ENCODE results near the gene KCNQ5.

Gene KCNQ5

GRCh38 chr6:72677740-72678139, 55.9 kb downstream of the KCNQ5 start:
- Histone ChIP-seq H3K4me1 (ENCODE audit: insufficient read depth, low read length, severe bottlenecking) (no peaks in the 10 kb centered on the region), H3K79me2 (ENCODE audit: insufficient read depth, low read length) (peaks cover 39% of the 10 kb centered on the region), H3K9me2 (ENCODE audit: low read depth, low read length) (no peaks in the 10 kb centered on the region), H4K20me1 (ENCODE audit: insufficient read depth, low read length) (no peaks in the 10 kb centered on the region), H2AFZ (ENCODE audit: low read length) (no peak overlapping the region), H3K27me3 (ENCODE audit: insufficient read depth, low read length) (no peaks in the 10 kb centered on the region), H3K27ac (ENCODE audit: low read depth, low read length, poor library complexity, severe bottlenecking) (no peak overlapping the region), H3K4me3 (ENCODE audit: low read depth, low read length, poor library complexity, severe bottlenecking) (no peak overlapping the region), H3K9me3 (ENCODE audit: low read length) (no peaks in the 10 kb centered on the region), H3F3A (ENCODE audit: insufficient read depth, low read length) (no peaks in the 10 kb centered on the region), H3K36me3 (ENCODE audit: insufficient read depth, low read length) (peaks cover 29% of the 10 kb centered on the region), H3K9ac (ENCODE audit: low read length) (no peak overlapping the region), H3K4me2 (ENCODE audit: low read length) (no peak overlapping the region)
- no peak for TF ChIP-seq CTCF (IDR thresholded peaks at IDR 0.05; ENCODE audit: low read length)
- TF ChIP-seq EZH2 (IDR thresholded peaks at IDR 0.05; ENCODE audit: borderline replicate concordance, low read length): no peak

GRCh38 chr6:72683797-72684196, 61.9 kb downstream of the KCNQ5 start:
- no peak for TF ChIP-seq CTCF (IDR thresholded peaks at IDR 0.05; ENCODE audit: low read length)
- no peak for TF ChIP-seq EZH2 (IDR thresholded peaks at IDR 0.05; ENCODE audit: borderline replicate concordance, low read length)
- H3K27ac ChIP-seq (ENCODE audit: low read depth, low read length, poor library complexity, severe bottlenecking): no peak overlapping the region
- H3K79me2 ChIP-seq (ENCODE audit: insufficient read depth, low read length): peaks cover 11% of the 10 kb centered on the region
- no peaks in the 10 kb centered on the region for H4K20me1 ChIP-seq (ENCODE audit: insufficient read depth, low read length)
- no peak overlapping the region for H2AFZ ChIP-seq (ENCODE audit: low read length)
- H3F3A ChIP-seq (ENCODE audit: insufficient read depth, low read length): no peaks in the 10 kb centered on the region
- peaks cover 9% of the 10 kb centered on the region for H3K4me1 ChIP-seq (ENCODE audit: insufficient read depth, low read length, severe bottlenecking)
- H3K9me3 ChIP-seq (ENCODE audit: low read length): no peaks in the 10 kb centered on the region
- no peak overlapping the region for H3K9ac ChIP-seq (ENCODE audit: low read length)
- no peak overlapping the region for H3K4me3 ChIP-seq (ENCODE audit: low read depth, low read length, poor library complexity, severe bottlenecking)
- H3K4me2 ChIP-seq (ENCODE audit: low read length): no peak overlapping the region
- peaks cover 24% of the 10 kb centered on the region for H3K36me3 ChIP-seq (ENCODE audit: insufficient read depth, low read length)
- H3K27me3 ChIP-seq (ENCODE audit: insufficient read depth, low read length): no peaks in the 10 kb centered on the region
- no peaks in the 10 kb centered on the region for H3K9me2 ChIP-seq (ENCODE audit: low read depth, low read length)

GRCh38 chr6:72689107-72689954, 67.5 kb downstream of the KCNQ5 start:
- H3F3A ChIP-seq (ENCODE audit: insufficient read depth, low read length): no peaks in the 10 kb centered on the region; the same call in 1 of the 2 replicates
- no peaks in the 10 kb centered on the region for H3K27me3 ChIP-seq (ENCODE audit: insufficient read depth, low read length)
- peak overlapping the region; percentile 8 for H3K9ac ChIP-seq (ENCODE audit: low read length)
- H2AFZ ChIP-seq (ENCODE audit: low read length): no peak overlapping the region
- H3K4me2 ChIP-seq (ENCODE audit: low read length): peak overlapping the region; percentile 58
- H3K9me3 ChIP-seq (ENCODE audit: low read length): no peaks in the 10 kb centered on the region
- peaks cover 19% of the 10 kb centered on the region; the same call in 1 of the 2 replicates for H3K36me3 ChIP-seq (ENCODE audit: insufficient read depth, low read length)
- peaks cover 30% of the 10 kb centered on the region for H3K79me2 ChIP-seq (ENCODE audit: insufficient read depth, low read length)
- H3K27ac ChIP-seq (ENCODE audit: low read depth, low read length, poor library complexity, severe bottlenecking): peak overlapping the region; percentile 74
- peaks cover 27% of the 10 kb centered on the region for H3K4me1 ChIP-seq (ENCODE audit: insufficient read depth, low read length, severe bottlenecking)
- peak overlapping the region; percentile 22 for H3K4me3 ChIP-seq (ENCODE audit: low read depth, low read length, poor library complexity, severe bottlenecking)
- TF ChIP-seq CTCF (IDR thresholded peaks at IDR 0.05; ENCODE audit: low read length) (no peak), EZH2 (IDR thresholded peaks at IDR 0.05; ENCODE audit: borderline replicate concordance, low read length) (no peak)
- H3K9me2 ChIP-seq (ENCODE audit: low read depth, low read length): no peaks in the 10 kb centered on the region
- H4K20me1 ChIP-seq (ENCODE audit: insufficient read depth, low read length): no peaks in the 10 kb centered on the region
